Measurements from ENCODE around the gene HMMR. TPM values are rescaled to one million over a fixed set of nuclear protein-coding genes. Genes with fewer than 3 reads are reported as not detected.
A peak's percentile ranks its signal among the peaks of the same experiment; 100 is the strongest.

HMMR gene
- polyA plus RNA-seq, 1 donor from 2014 or later = 3.5 TPM

DNA sequence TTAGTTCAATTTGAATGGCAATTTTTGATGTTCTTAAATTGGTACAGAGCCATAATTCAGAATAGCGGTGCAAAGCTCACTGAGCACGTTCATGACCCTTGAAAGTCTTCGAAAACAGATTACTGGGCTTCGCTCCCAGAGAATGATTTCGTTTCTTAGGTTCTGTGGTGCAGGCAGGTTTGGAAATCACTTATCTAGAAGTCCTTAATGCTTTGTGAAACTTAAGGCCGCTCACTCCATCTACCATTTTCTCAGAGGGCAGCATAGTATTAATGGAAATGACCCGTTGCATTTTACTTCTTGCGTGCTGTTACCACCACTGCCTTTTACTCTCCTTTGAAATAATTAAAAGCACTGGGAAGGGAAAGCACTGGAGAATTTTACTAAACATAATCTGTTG, 42.1 kb downstream of the HMMR start:
- Histone ChIP-seq H3K9me3 (ENCODE audit: low read length) (no peaks in the 10 kb centered on the region), H3K4me2 (ENCODE audit: low read length) (peak overlapping the region; percentile 88), H3K9me2 (ENCODE audit: insufficient read depth, low read length) (no peaks in the 10 kb centered on the region), H4K20me1 (ENCODE audit: insufficient read depth) (no peaks in the 10 kb centered on the region), H3K4me3 (ENCODE audit: low read length) (peak overlapping the region; percentile 67), H2AFZ (ENCODE audit: low read depth, low read length) (no peak overlapping the region), H3K9ac (ENCODE audit: low read length) (no peak overlapping the region), H3K36me3 (ENCODE audit: insufficient read depth, low read length) (no peaks in the 10 kb centered on the region), H3K27me3 (ENCODE audit: insufficient read depth, low read depth, low read length) (no peaks in the 10 kb centered on the region), H3K27ac (ENCODE audit: low read length) (no peak overlapping the region), H3F3A (ENCODE audit: insufficient read depth, low read length, poor library complexity, severe bottlenecking) (no peaks in the 10 kb centered on the region), H3K79me2 (replicated peaks; ENCODE audit: insufficient read depth, low read length) (peaks cover 14% of the 10 kb centered on the region)
- no peak for TF ChIP-seq TAF1 (IDR thresholded peaks at IDR 0.05; ENCODE audit: low read depth)
- no peak for TF ChIP-seq POLR2AphosphoS5 (IDR thresholded peaks at IDR 0.05)
- TF ChIP-seq SMC3 (conservative IDR thresholded peaks at IDR 0.05; ENCODE audit: poor library complexity) = no peak

DNA sequence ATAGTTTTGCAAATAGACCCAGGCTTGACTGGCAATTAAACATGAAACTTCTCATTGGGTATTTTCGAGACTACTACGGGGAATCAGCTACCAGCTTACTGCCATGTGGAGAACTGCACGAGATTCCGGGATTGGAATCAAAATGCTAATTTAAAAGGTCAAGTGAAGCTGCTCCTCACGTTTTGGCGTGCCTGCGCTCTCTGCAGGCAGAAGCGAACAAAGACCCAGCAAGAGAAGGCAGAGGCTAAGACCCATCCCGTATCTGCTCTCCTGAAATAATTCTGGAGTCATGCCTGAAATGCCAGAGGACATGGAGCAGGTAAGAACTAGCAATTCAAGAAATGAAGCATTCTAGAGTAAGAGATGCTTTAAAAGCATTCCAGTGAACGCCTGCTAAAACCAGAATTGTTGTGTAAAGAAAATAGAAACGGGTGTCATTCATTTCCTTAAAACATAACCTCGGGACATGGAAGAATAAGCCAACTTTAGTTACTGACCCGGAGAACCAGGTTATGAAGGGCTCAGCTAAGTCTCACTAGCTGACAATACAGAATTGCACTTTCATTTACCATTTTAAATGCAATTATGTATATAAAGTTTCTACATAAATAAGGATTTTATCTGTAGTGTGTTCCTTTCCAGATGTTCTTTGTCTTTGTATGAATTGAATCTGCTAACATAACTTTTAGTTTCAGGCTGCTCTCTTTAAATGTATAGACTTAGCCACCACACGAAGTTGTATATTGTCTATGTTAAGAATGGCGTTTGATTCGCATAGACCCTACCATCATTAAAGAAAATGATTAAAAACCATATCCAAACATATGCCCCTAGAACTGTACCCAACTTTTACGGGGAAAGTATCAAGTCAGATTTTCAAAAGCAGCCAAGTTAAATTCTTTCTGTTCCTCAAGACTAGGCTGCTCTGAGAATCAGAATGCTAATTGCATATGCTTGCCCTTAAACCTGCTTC, 43.0 kb downstream of the HMMR start:
- peak overlapping the region; percentile 12 for H3K27ac ChIP-seq (ENCODE audit: low read length)
- peak overlapping the region; percentile 88 for H3K4me2 ChIP-seq (ENCODE audit: low read length)
- no peaks in the 10 kb centered on the region for H3K36me3 ChIP-seq (ENCODE audit: insufficient read depth, low read length)
- peaks cover 23% of the 10 kb centered on the region for H3K79me2 ChIP-seq (replicated peaks; ENCODE audit: insufficient read depth, low read length)
- H2AFZ ChIP-seq (ENCODE audit: low read depth, low read length) = peak overlapping the region; percentile 24
- no peaks in the 10 kb centered on the region for H4K20me1 ChIP-seq (ENCODE audit: insufficient read depth)
- no peaks in the 10 kb centered on the region for H3K9me2 ChIP-seq (ENCODE audit: insufficient read depth, low read length)
- no peaks in the 10 kb centered on the region for H3K9me3 ChIP-seq (ENCODE audit: low read length)
- no peak for TF ChIP-seq EP300 (conservative IDR thresholded peaks at IDR 0.05; ENCODE audit: poor library complexity, severe bottlenecking)
- TF ChIP-seq, protein P1, sequence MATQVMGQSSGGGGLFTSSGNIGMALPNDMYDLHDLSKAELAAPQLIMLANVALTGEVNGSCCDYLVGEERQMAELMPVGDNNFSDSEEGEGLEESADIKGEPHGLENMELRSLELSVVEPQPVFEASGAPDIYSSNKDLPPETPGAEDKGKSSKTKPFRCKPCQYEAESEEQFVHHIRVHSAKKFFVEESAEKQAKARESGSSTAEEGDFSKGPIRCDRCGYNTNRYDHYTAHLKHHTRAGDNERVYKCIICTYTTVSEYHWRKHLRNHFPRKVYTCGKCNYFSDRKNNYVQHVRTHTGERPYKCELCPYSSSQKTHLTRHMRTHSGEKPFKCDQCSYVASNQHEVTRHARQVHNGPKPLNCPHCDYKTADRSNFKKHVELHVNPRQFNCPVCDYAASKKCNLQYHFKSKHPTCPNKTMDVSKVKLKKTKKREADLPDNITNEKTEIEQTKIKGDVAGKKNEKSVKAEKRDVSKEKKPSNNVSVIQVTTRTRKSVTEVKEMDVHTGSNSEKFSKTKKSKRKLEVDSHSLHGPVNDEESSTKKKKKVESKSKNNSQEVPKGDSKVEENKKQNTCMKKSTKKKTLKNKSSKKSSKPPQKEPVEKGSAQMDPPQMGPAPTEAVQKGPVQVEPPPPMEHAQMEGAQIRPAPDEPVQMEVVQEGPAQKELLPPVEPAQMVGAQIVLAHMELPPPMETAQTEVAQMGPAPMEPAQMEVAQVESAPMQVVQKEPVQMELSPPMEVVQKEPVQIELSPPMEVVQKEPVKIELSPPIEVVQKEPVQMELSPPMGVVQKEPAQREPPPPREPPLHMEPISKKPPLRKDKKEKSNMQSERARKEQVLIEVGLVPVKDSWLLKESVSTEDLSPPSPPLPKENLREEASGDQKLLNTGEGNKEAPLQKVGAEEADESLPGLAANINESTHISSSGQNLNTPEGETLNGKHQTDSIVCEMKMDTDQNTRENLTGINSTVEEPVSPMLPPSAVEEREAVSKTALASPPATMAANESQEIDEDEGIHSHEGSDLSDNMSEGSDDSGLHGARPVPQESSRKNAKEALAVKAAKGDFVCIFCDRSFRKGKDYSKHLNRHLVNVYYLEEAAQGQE (IDR thresholded peaks at IDR 0.05; ENCODE audit: borderline replicate concordance) = no peak
- TF ChIP-seq RAD21 (conservative IDR thresholded peaks at IDR 0.05) = peak; percentile 56
- peak; percentile 59 for TF ChIP-seq SMC3 (conservative IDR thresholded peaks at IDR 0.05; ENCODE audit: poor library complexity)
- TF ChIP-seq, protein P2, sequence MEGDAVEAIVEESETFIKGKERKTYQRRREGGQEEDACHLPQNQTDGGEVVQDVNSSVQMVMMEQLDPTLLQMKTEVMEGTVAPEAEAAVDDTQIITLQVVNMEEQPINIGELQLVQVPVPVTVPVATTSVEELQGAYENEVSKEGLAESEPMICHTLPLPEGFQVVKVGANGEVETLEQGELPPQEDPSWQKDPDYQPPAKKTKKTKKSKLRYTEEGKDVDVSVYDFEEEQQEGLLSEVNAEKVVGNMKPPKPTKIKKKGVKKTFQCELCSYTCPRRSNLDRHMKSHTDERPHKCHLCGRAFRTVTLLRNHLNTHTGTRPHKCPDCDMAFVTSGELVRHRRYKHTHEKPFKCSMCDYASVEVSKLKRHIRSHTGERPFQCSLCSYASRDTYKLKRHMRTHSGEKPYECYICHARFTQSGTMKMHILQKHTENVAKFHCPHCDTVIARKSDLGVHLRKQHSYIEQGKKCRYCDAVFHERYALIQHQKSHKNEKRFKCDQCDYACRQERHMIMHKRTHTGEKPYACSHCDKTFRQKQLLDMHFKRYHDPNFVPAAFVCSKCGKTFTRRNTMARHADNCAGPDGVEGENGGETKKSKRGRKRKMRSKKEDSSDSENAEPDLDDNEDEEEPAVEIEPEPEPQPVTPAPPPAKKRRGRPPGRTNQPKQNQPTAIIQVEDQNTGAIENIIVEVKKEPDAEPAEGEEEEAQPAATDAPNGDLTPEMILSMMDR (IDR thresholded peaks at IDR 0.05; ENCODE audit: poor library complexity, severe bottlenecking) = peak; percentile 60
- TF ChIP-seq EZH2 (IDR thresholded peaks at IDR 0.05; ENCODE audit: borderline replicate concordance, insufficient read depth, low read length, poor library complexity, severe bottlenecking) = no peak
- peak; percentile 36 for TF ChIP-seq POLR2AphosphoS5 (IDR thresholded peaks at IDR 0.05)
- peak; percentile 57 for TF ChIP-seq MXI1 (conservative IDR thresholded peaks at IDR 0.05; ENCODE audit: poor library complexity, severe bottlenecking)
- peak overlapping the region; percentile 67 for H3K4me3 ChIP-seq (ENCODE audit: low read length)
- no peaks in the 10 kb centered on the region for H3K27me3 ChIP-seq (ENCODE audit: insufficient read depth, low read depth, low read length)
- no peaks in the 10 kb centered on the region for H3F3A ChIP-seq (ENCODE audit: insufficient read depth, low read length, poor library complexity, severe bottlenecking)
- peak overlapping the region; percentile 40 for H3K9ac ChIP-seq (ENCODE audit: low read length)
